Measurements from ENCODE around the gene MYL11.
A peak's percentile ranks its signal among the peaks of the same experiment; 100 is the strongest.
"Not testable (repeated sequence)": the region's sequence is repeated elsewhere in the genome, so short reads cannot be mapped to it uniquely, and the experiment has no call there.

Gene MYL11

GRCh38 chr16:30374538-30374937 lies at the start of gene MYL11:
MYL11 (plus strand) TSS chr16:30374802; CDS start chr16:30374858, 56 bp downstream.
- Histone ChIP-seq H3K36me3 (ENCODE audit: control insufficient read depth in 1 of 2, insufficient read depth in 2 of 2, low read length in 2 of 2) (peaks cover 0 to 4% of the 10 kb centered on the region in 2 donors), H3K4me3 (ENCODE audit: low read depth in 1 of 2, low read length in 2 of 2) (no peak within 1 kb of the TSS), H3K4me1 (ENCODE audit: control insufficient read depth in 1 of 2, insufficient read depth in 2 of 2, low read length in 2 of 2) (peaks cover 0 to 21% of the 10 kb centered on the region in 2 donors), H3K9me3 (ENCODE audit: control insufficient read depth in 1 of 2, low read length in 2 of 2) (no peaks in the 10 kb centered on the region), H3K27ac (ENCODE audit: low read length) (no peak within 1 kb of the TSS), H3K27me3 (ENCODE audit: low read depth, low read length) (no peaks in the 10 kb centered on the region)

- not testable (repeated sequence) for H3K27me3 ChIP-seq (ENCODE audit: low read depth, low read length); H3K4me1 ChIP-seq (ENCODE audit: control insufficient read depth in 1 of 2, insufficient read depth in 2 of 2, low read length in 2 of 2); H3K36me3 ChIP-seq (ENCODE audit: control insufficient read depth in 1 of 2, insufficient read depth in 2 of 2, low read length in 2 of 2); H3K9me3 ChIP-seq (ENCODE audit: control insufficient read depth in 1 of 2, low read length in 2 of 2); H3K27ac ChIP-seq (ENCODE audit: low read length)
- peak overlapping the region; percentile 39 to 57 for H3K4me3 ChIP-seq (ENCODE audit: low read depth in 1 of 2, low read length in 2 of 2)
Observed at GRCh38 chr16:30334473-30334989, 40.1 kb upstream of the MYL11 start.

- not testable (repeated sequence) for H3K36me3 ChIP-seq (ENCODE audit: control insufficient read depth in 1 of 2, insufficient read depth in 2 of 2, low read length in 2 of 2); H3K4me1 ChIP-seq (ENCODE audit: control insufficient read depth in 1 of 2, insufficient read depth in 2 of 2, low read length in 2 of 2); H3K27me3 ChIP-seq (ENCODE audit: low read depth, low read length); H3K27ac ChIP-seq (ENCODE audit: low read length); H3K9me3 ChIP-seq (ENCODE audit: control insufficient read depth in 1 of 2, low read length in 2 of 2)
- peak overlapping the region; percentile 42 to 57 for H3K4me3 ChIP-seq (ENCODE audit: low read depth in 1 of 2, low read length in 2 of 2)
Observed at GRCh38 chr16:30335028-30335597, 39.5 kb upstream of the MYL11 start.

- H3K27ac ChIP-seq (ENCODE audit: low read length) = no peak overlapping the region
- H3K4me3 ChIP-seq (ENCODE audit: low read depth in 1 of 2, low read length in 2 of 2) = peak overlapping the region; percentile 42 to 57
- peaks cover 0 to 6% of the 10 kb centered on the region in 2 donors for H3K4me1 ChIP-seq (ENCODE audit: control insufficient read depth in 1 of 2, insufficient read depth in 2 of 2, low read length in 2 of 2)
- no peaks in the 10 kb centered on the region for H3K9me3 ChIP-seq (ENCODE audit: control insufficient read depth in 1 of 2, low read length in 2 of 2)
- no peaks in the 10 kb centered on the region for H3K36me3 ChIP-seq (ENCODE audit: control insufficient read depth in 1 of 2, insufficient read depth in 2 of 2, low read length in 2 of 2)
- H3K27me3 ChIP-seq (ENCODE audit: low read depth, low read length) = no peaks in the 10 kb centered on the region
Observed at GRCh38 chr16:30335598-30336474, 38.8 kb upstream of the MYL11 start.

- H3K4me3 ChIP-seq (ENCODE audit: low read depth in 1 of 2, low read length in 2 of 2); H3K4me1 ChIP-seq (ENCODE audit: control insufficient read depth in 1 of 2, insufficient read depth in 2 of 2, low read length in 2 of 2); H3K9me3 ChIP-seq (ENCODE audit: control insufficient read depth in 1 of 2, low read length in 2 of 2); H3K27me3 ChIP-seq (ENCODE audit: low read depth, low read length); H3K36me3 ChIP-seq (ENCODE audit: control insufficient read depth in 1 of 2, insufficient read depth in 2 of 2, low read length in 2 of 2); H3K27ac ChIP-seq (ENCODE audit: low read length): not testable (repeated sequence)
Observed at GRCh38 chr16:30337964-30338357, 36.6 kb upstream of the MYL11 start.

- not testable (repeated sequence) for H3K27me3 ChIP-seq (ENCODE audit: low read depth, low read length); H3K36me3 ChIP-seq (ENCODE audit: control insufficient read depth in 1 of 2, insufficient read depth in 2 of 2, low read length in 2 of 2); H3K4me1 ChIP-seq (ENCODE audit: control insufficient read depth in 1 of 2, insufficient read depth in 2 of 2, low read length in 2 of 2); H3K4me3 ChIP-seq (ENCODE audit: low read depth in 1 of 2, low read length in 2 of 2); H3K9me3 ChIP-seq (ENCODE audit: control insufficient read depth in 1 of 2, low read length in 2 of 2); H3K27ac ChIP-seq (ENCODE audit: low read length)
Observed at GRCh38 chr16:30338715-30339114, 35.9 kb upstream of the MYL11 start.

- peaks cover 0 to 5% of the 10 kb centered on the region in 2 donors for H3K4me1 ChIP-seq (ENCODE audit: control insufficient read depth in 1 of 2, insufficient read depth in 2 of 2, low read length in 2 of 2)
- H3K9me3 ChIP-seq (ENCODE audit: control insufficient read depth in 1 of 2, low read length in 2 of 2) = no peaks in the 10 kb centered on the region
- H3K36me3 ChIP-seq (ENCODE audit: control insufficient read depth in 1 of 2, insufficient read depth in 2 of 2, low read length in 2 of 2) = no peaks in the 10 kb centered on the region
- no peaks in the 10 kb centered on the region for H3K27me3 ChIP-seq (ENCODE audit: low read depth, low read length)
- H3K27ac ChIP-seq (ENCODE audit: low read length) = no peak overlapping the region
- H3K4me3 ChIP-seq (ENCODE audit: low read depth in 1 of 2, low read length in 2 of 2) = no peak overlapping the region
Observed at GRCh38 chr16:30340621-30341020, 34.0 kb upstream of the MYL11 start.

- not testable (repeated sequence) for H3K27ac ChIP-seq (ENCODE audit: low read length); H3K36me3 ChIP-seq (ENCODE audit: control insufficient read depth in 1 of 2, insufficient read depth in 2 of 2, low read length in 2 of 2); H3K4me1 ChIP-seq (ENCODE audit: control insufficient read depth in 1 of 2, insufficient read depth in 2 of 2, low read length in 2 of 2); H3K4me3 ChIP-seq (ENCODE audit: low read depth in 1 of 2, low read length in 2 of 2); H3K27me3 ChIP-seq (ENCODE audit: low read depth, low read length); H3K9me3 ChIP-seq (ENCODE audit: control insufficient read depth in 1 of 2, low read length in 2 of 2)
Observed at GRCh38 chr16:30341971-30342370, 32.6 kb upstream of the MYL11 start.

- H3K4me1 ChIP-seq (ENCODE audit: control insufficient read depth in 1 of 2, insufficient read depth in 2 of 2, low read length in 2 of 2) = no peaks in the 10 kb centered on the region
- no peaks in the 10 kb centered on the region for H3K27me3 ChIP-seq (ENCODE audit: low read depth, low read length)
Observed at GRCh38 chr16:30342751-30343490, 31.7 kb upstream of the MYL11 start.

GRCh38 chr16:30343491-30343820 lies 31.1 kb upstream of the MYL11 start:
- H3K4me3 ChIP-seq (ENCODE audit: low read depth in 1 of 2, low read length in 2 of 2); H3K4me1 ChIP-seq (ENCODE audit: control insufficient read depth in 1 of 2, insufficient read depth in 2 of 2, low read length in 2 of 2); H3K9me3 ChIP-seq (ENCODE audit: control insufficient read depth in 1 of 2, low read length in 2 of 2); H3K27ac ChIP-seq (ENCODE audit: low read length); H3K27me3 ChIP-seq (ENCODE audit: low read depth, low read length); H3K36me3 ChIP-seq (ENCODE audit: control insufficient read depth in 1 of 2, insufficient read depth in 2 of 2, low read length in 2 of 2): not testable (repeated sequence)

More at GRCh38 chr16:30342751-30343490, 31.7 kb upstream of the MYL11 start:
- no peak overlapping the region for H3K4me3 ChIP-seq (ENCODE audit: low read depth in 1 of 2, low read length in 2 of 2)
- no peaks in the 10 kb centered on the region for H3K9me3 ChIP-seq (ENCODE audit: control insufficient read depth in 1 of 2, low read length in 2 of 2)
- no peak overlapping the region for H3K27ac ChIP-seq (ENCODE audit: low read length)
- no peaks in the 10 kb centered on the region for H3K36me3 ChIP-seq (ENCODE audit: control insufficient read depth in 1 of 2, insufficient read depth in 2 of 2, low read length in 2 of 2)

- peaks cover 0 to under 1% of the 10 kb centered on the region in 2 donors for H3K4me1 ChIP-seq (ENCODE audit: control insufficient read depth in 1 of 2, insufficient read depth in 2 of 2, low read length in 2 of 2)
- H3K27me3 ChIP-seq (ENCODE audit: low read depth, low read length) = no peaks in the 10 kb centered on the region
- peaks cover 8 to 10% of the 10 kb centered on the region in 2 donors for H3K36me3 ChIP-seq (ENCODE audit: control insufficient read depth in 1 of 2, insufficient read depth in 2 of 2, low read length in 2 of 2)
- no peaks in the 10 kb centered on the region for H3K9me3 ChIP-seq (ENCODE audit: control insufficient read depth in 1 of 2, low read length in 2 of 2)
- no peak overlapping the region for H3K27ac ChIP-seq (ENCODE audit: low read length)
- H3K4me3 ChIP-seq (ENCODE audit: low read depth in 1 of 2, low read length in 2 of 2) = no peak overlapping the region
Observed at GRCh38 chr16:30346286-30346685, 28.3 kb upstream of the MYL11 start.

Measured in muscle layer of duodenum (tissue), 2 donors.